HepG2 (cell line): ENCODE results near the gene AP5Z1. TPM values are rescaled to one million over a fixed set of nuclear protein-coding genes. Genes with fewer than 3 reads are reported as not detected.

ENCODE experiments used
- ATF2 ChIP-seq: sonication (generic); formaldehyde crosslinking; IDR thresholded peaks from 2 replicates; pipeline ENCODE4 v1.4.0; 2020; ENCODE audit warnings: missing genetic modification reagents
- ATM ChIP-seq: fragments of 450-650 bp; IDR thresholded peaks from 2 replicates; pipeline ENCODE4 v1.7.1; 2017; ENCODE audit warnings: mild to moderate bottlenecking, borderline replicate concordance
- EP300 ChIP-seq, 3 experiments: sonication (generic) in 1 of 3; formaldehyde crosslinking in 1 of 3; IDR thresholded peaks; 2 replicates each; pipeline versions ENCODE4 v1.5.1 to v1.6.1; 2011 to 2020; ENCODE audit warnings: low read depth in 2 of 3, low read length in 2 of 3, borderline replicate concordance in 1 of 3, improper control_type of control experiment in 1 of 3, mild to moderate bottlenecking in 1 of 3, missing genetic modification reagents in 1 of 3, moderate library complexity in 1 of 3
- EZH2 ChIP-seq: conservative IDR thresholded peaks from 2 replicates; pipeline ENCODE4 v1.6.1; 2012; ENCODE audit warnings: mild to moderate bottlenecking, low read depth, low read length, moderate library complexity
- FOXA3 ChIP-seq: IDR thresholded peaks from 2 replicates; pipeline ENCODE4 v1.6.1; 2016; ENCODE audit warnings: missing genetic modification reagents, missing compliant biosample characterization
- MAZ ChIP-seq, 2 experiments: sonication (generic) in 1 of 2; formaldehyde crosslinking in 1 of 2; IDR thresholded peaks; 2 replicates each; pipeline versions ENCODE4 v1.5.0 to v1.6.1; 2012 to 2020; ENCODE audit warnings: low read depth in 2 of 2, mild to moderate bottlenecking in 2 of 2, borderline replicate concordance in 1 of 2, improper control_type of control experiment in 1 of 2, low read length in 1 of 2, missing genetic modification reagents in 1 of 2, moderate library complexity in 1 of 2
- MED1 ChIP-seq: sonication (generic); formaldehyde crosslinking; IDR thresholded peaks from 2 replicates; pipeline ENCODE4 v1.4.0; 2020; ENCODE audit warnings: missing genetic modification reagents
- NFIB ChIP-seq: sonication (generic); formaldehyde crosslinking; IDR thresholded peaks from 2 replicates; pipeline ENCODE4 v1.9.0; 2021; ENCODE audit warnings: missing genetic modification reagents, mild to moderate bottlenecking, borderline replicate concordance
- NONO ChIP-seq, 2 experiments: fragments of 450-650 bp in 1 of 2; sonication (generic) in 1 of 2; formaldehyde crosslinking in 1 of 2; IDR thresholded peaks in 1 of 2; conservative IDR thresholded peaks in 1 of 2; 2 replicates each; pipeline versions ENCODE4 v1.6.1 to v1.8.0; 2017 to 2022; ENCODE audit warnings: mild to moderate bottlenecking in 1 of 2, missing genetic modification reagents in 1 of 2, moderate library complexity in 1 of 2
- NR2F2 ChIP-seq: IDR thresholded peaks from 2 replicates; pipeline ENCODE4 v1.6.1; 2012; ENCODE audit warnings: low read depth, inconsistent platforms, borderline replicate concordance
- NR2F6 ChIP-seq, 2 experiments: IDR thresholded peaks; 2 replicates each; pipeline ENCODE4 v1.6.1; 2016; ENCODE audit warnings: antibody characterized with exemption in 1 of 2, mild to moderate bottlenecking in 1 of 2
- POLR2G ChIP-seq: fragments of 200-400 bp; formaldehyde crosslinking; IDR thresholded peaks from 2 replicates; pipeline ENCODE4 v1.6.1; 2018; ENCODE audit warnings: mild to moderate bottlenecking, low read depth, low read length, moderate library complexity
- PRMT3 ChIP-seq: sonication (generic); formaldehyde crosslinking; IDR thresholded peaks from 2 replicates; pipeline ENCODE4 v1.8.1; 2022; ENCODE audit warnings: low read depth, mild to moderate bottlenecking, moderate library complexity, missing genetic modification reagents, borderline replicate concordance
- RARA ChIP-seq: IDR thresholded peaks from 2 replicates; pipeline ENCODE4 v1.6.1; 2016; ENCODE audit warnings: missing genetic modification reagents, missing compliant biosample characterization
- THAP11 ChIP-seq: IDR thresholded peaks from 2 replicates; pipeline ENCODE4 v1.6.1; 2016; ENCODE audit warnings: missing biosample characterization, missing genetic modification reagents
- TOPORS ChIP-seq: sonication (generic); formaldehyde crosslinking; IDR thresholded peaks from 2 replicates; pipeline ENCODE4 v1.8.0; 2023; ENCODE audit warnings: mild to moderate bottlenecking, missing genetic modification reagents
- ZFX ChIP-seq: sonication (generic); formaldehyde crosslinking; IDR thresholded peaks from 2 replicates; pipeline ENCODE4 v1.4.0; 2020; ENCODE audit warnings: mild to moderate bottlenecking, low read depth, missing genetic modification reagents, moderate library complexity
- ZNF296 ChIP-seq: sonication (generic); formaldehyde crosslinking; conservative IDR thresholded peaks from 2 replicates; pipeline ENCODE4 v1.5.0; 2020; ENCODE audit warnings: mild to moderate bottlenecking, missing genetic modification reagents
- ZNF317 ChIP-seq: sonication (generic); formaldehyde crosslinking; IDR thresholded peaks from 2 replicates; pipeline ENCODE4 v1.5.0; 2020; ENCODE audit warnings: mild to moderate bottlenecking, missing genetic modification reagents
- ZNF431 ChIP-seq: sonication (generic); formaldehyde crosslinking; IDR thresholded peaks from 2 replicates; pipeline ENCODE4 v1.9.0; 2022; ENCODE audit warnings: missing genetic modification reagents, low read depth, mild to moderate bottlenecking, borderline replicate concordance
- ZNF460 ChIP-seq: sonication (generic); formaldehyde crosslinking; IDR thresholded peaks from 2 replicates; pipeline ENCODE4 v1.5.1; 2020; ENCODE audit warnings: missing genetic modification reagents, mild to moderate bottlenecking, borderline replicate concordance
- ZNF660 ChIP-seq: sonication (generic); formaldehyde crosslinking; IDR thresholded peaks from 2 replicates; pipeline ENCODE4 v1.5.1; 2020; ENCODE audit warnings: mild to moderate bottlenecking, low read depth, missing genetic modification reagents, borderline replicate concordance
- ZNF770 ChIP-seq: sonication (generic); formaldehyde crosslinking; IDR thresholded peaks from 2 replicates; pipeline ENCODE4 v1.5.0; 2020; ENCODE audit warnings: mild to moderate bottlenecking, missing genetic modification reagents
- ZSCAN22 ChIP-seq: sonication (generic); formaldehyde crosslinking; IDR thresholded peaks from 2 replicates; pipeline ENCODE4 v1.4.0; 2020; ENCODE audit warnings: mild to moderate bottlenecking, missing genetic modification reagents
- polyA plus RNA-seq, 8 experiments: library from polyadenylated mRNA; depleted of rRNA in 3 of 8; stranded (reverse) in 7 of 8; unstranded in 1 of 8; fragments of >200 nt; fragmentation: Illumina TruSeq in 4 of 8; extraction: Trizol in 4 of 8; gene quantifications; 2 replicates each; pipeline versions ENCODE4 v1.2.1 to v1.2.3, GENCODE V29; 2011 to 2016; ENCODE audit warnings: low read depth in 4 of 8, missing spikeins in 1 of 8, mixed read lengths in 1 of 8; ENCODE audit not compliant: insufficient read depth in 1 of 8
- total RNA-seq, 5 experiments: library from RNA; depleted of rRNA; stranded (reverse); fragments of >200 nt; fragmentation: Illumina TruSeq; extraction: Trizol; gene quantifications; 2 replicates each; pipeline ENCODE4 v1.2.3, GENCODE V29; 2016; ENCODE audit warnings: low read depth in 1 of 5

The AP5Z1 gene
- total and polyA plus RNA-seq, 2 of the 13 experiments (the other 11 are each of a cell fraction or from before 2014, with no cell fraction given): 9.3 to 15.1 TPM

GRCh38 chr7:4744391-4745264, 30.8 kb upstream of the AP5Z1 start (continued):
- peak; percentile 25; the same call in 1 of the 2 replicates for TF ChIP-seq ATF2 (CRISPR knock-in tag)
- peak; percentile 35; the same call in 1 of the 2 replicates for TF ChIP-seq NR2F2
- TF ChIP-seq ATM: no peak
- 0 out of 2 replicates have a peak, but pooled peaks have one; percentile 14 for TF ChIP-seq MED1 (CRISPR knock-in tag)
- peak; percentile 91 for TF ChIP-seq FOXA3
- TF ChIP-seq NR2F6 (IDR thresholded peaks at IDR 0.05): peak; percentile 16; the same call in 1 of the 2 replicates
- peak; percentile 73; the same call in 1 of the 2 replicates for TF ChIP-seq NR2F6 (CRISPR knock-in tag; IDR thresholded peaks at IDR 0.05)
- peak; percentile 48; the same call in 1 of the 2 replicates for TF ChIP-seq THAP11 (CRISPR knock-in tag)
- 0 out of 2 replicates have a peak, but pooled peaks have one; percentile 41 for TF ChIP-seq POLR2G
- peak in 1 of 2 experiments; percentile 73; a peak in 2 of 4 replicates for TF ChIP-seq EP300 (IDR thresholded peaks at IDR 0.05; ENCODE audit: low read depth in 2 of 2, low read length in 2 of 2)
- no peak for TF ChIP-seq EP300 (CRISPR knock-in tag; IDR thresholded peaks at IDR 0.05; ENCODE audit: borderline replicate concordance)
- peak; percentile 76; the same call in 1 of the 2 replicates for TF ChIP-seq ZNF770
- peak; percentile 77; the same call in 1 of the 2 replicates for TF ChIP-seq MAZ (IDR thresholded peaks at IDR 0.05; ENCODE audit: borderline replicate concordance, low read depth, low read length)
- TF ChIP-seq MAZ (CRISPR knock-in tag; IDR thresholded peaks at IDR 0.05; ENCODE audit: low read depth): no peak
- TF ChIP-seq NONO (IDR thresholded peaks at IDR 0.05): no peak
- TF ChIP-seq NONO (CRISPR knock-in tag; conservative IDR thresholded peaks at IDR 0.05): peak; percentile 40; the same call in 1 of the 2 replicates
- no peak for TF ChIP-seq NFIB (CRISPR knock-in tag)
- 0 out of 2 replicates have a peak, but pooled peaks have one; percentile 6 for TF ChIP-seq ZSCAN22
- TF ChIP-seq ZNF460 (CRISPR knock-in tag): no peak
- TF ChIP-seq ZNF296 (CRISPR knock-in tag): no peak
- no peak for TF ChIP-seq ZNF431 (CRISPR knock-in tag)
- peak; percentile 34; the same call in 1 of the 2 replicates for TF ChIP-seq RARA (CRISPR knock-in tag)
- no peak; the same call in 1 of the 2 replicates for TF ChIP-seq ZNF317 (CRISPR knock-in tag)
- TF ChIP-seq TOPORS (CRISPR knock-in tag): no peak
- TF ChIP-seq ZFX: peak; percentile 70
- TF ChIP-seq PRMT3: no peak
- TF ChIP-seq EZH2: no peak
- no peak for TF ChIP-seq ZNF660 (CRISPR knock-in tag)
